GM19397 (cell line): Measurements from ENCODE around the gene ANKZF1.

Source experiments
- ATAC-seq: cut with Tn5 transposase; IDR thresholded peaks from one replicate; pipeline ENCODE4 v1.9.1; 2021; ENCODE audit warnings: mild to moderate bottlenecking, moderate library complexity; ENCODE audit not compliant: unreplicated experiment

Gene ANKZF1

GRCh38 chr2:219225350-219225749 lies 4.3 kb upstream of the ANKZF1 start:
- no peak for ATAC-seq

- ATAC-seq: no peak
Measured at GRCh38 chr2:219228041-219228910, 1.3 kb upstream of the ANKZF1 start.

- ATAC-seq: peak; percentile 20
Measured at GRCh38 chr2:219228911-219229304, 698 bp upstream of the ANKZF1 start.

- ATAC-seq: no peak
Measured at GRCh38 chr2:219230059-219230540, 494 bp downstream of the ANKZF1 start.

GRCh38 chr2:219234331-219234730 lies 4.7 kb downstream of the ANKZF1 start:
- ATAC-seq: no peak

GRCh38 chr2:219243291-219243761 lies 13.7 kb downstream of the ANKZF1 start:
- no peak for ATAC-seq

GRCh38 chr2:219244789-219245147 lies 15.2 kb downstream of the ANKZF1 start:
- no peak for ATAC-seq

GRCh38 chr2:219245148-219245898 lies 15.7 kb downstream of the ANKZF1 start, which contains the start of the genes GLB1L and STK16:
Gene GLB1L, minus strand, starts transcription at chr2:219245444. Its CDS starts 1,871 bp downstream, at chr2:219243573.
Gene STK16, plus strand, starts transcription at chr2:219245479. Its CDS starts 521 bp downstream, at chr2:219246000.
- ATAC-seq: peak; percentile 65

- ATAC-seq: no peak
Measured at GRCh38 chr2:219245899-219246230, 16.3 kb downstream of the ANKZF1 start.

GRCh38 chr2:219246559-219246958 lies 17.0 kb downstream of the ANKZF1 start:
- ATAC-seq: no peak

- ATAC-seq: no peak
Measured at GRCh38 chr2:219247678-219248642, 18.4 kb downstream of the ANKZF1 start.

- ATAC-seq: no peak
Measured at GRCh38 chr2:219248845-219249202, 19.2 kb downstream of the ANKZF1 start.

GRCh38 chr2:219249203-219249980 lies 19.8 kb downstream of the ANKZF1 start:
- ATAC-seq: peak; percentile 37

- no peak for ATAC-seq
Measured at GRCh38 chr2:219250049-219250781, 20.6 kb downstream of the ANKZF1 start.

- ATAC-seq: no peak
Measured at GRCh38 chr2:219251656-219252055, 22.1 kb downstream of the ANKZF1 start.

- ATAC-seq: no peak
Measured at GRCh38 chr2:219252084-219252483, 22.5 kb downstream of the ANKZF1 start.

GRCh38 chr2:219252570-219252899 lies 22.9 kb downstream of the ANKZF1 start:
- ATAC-seq: no peak

GRCh38 chr2:219252900-219253752 lies 23.5 kb downstream of the ANKZF1 start, which contains the start of gene TUBA4B:
Gene TUBA4B, plus strand, starts transcription at chr2:219253243. Its CDS starts 165 bp downstream, at chr2:219253408.
- peak; percentile 4 for ATAC-seq
